ENCODE measurements around the gene STAT5A.
"Not testable (repeated sequence)": the region's sequence is repeated elsewhere in the genome, so short reads cannot be mapped to it uniquely, and the experiment has no call there.

STAT5A gene

DNA sequence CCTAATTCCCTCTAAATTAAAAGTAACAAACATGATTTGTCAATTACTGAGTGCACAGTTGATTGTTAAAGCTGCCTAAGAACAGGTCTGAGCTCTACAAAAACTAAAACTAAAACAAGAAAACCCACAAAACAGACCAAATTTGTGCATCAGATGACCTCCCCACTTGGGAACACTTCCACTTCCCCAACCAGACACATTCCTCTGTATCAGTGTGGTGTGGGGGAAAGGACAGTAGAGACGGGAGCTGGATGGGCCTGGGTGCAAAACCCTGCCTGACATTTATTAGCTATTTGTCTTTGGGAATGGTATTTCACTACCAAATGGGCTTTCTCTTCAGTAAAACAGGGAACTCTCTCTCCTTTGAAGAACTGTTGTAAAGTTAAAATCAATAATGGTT is 70.1 kb downstream of the STAT5A start:
- no peak for TF ChIP-seq CTCF (IDR thresholded peaks at IDR 0.05; ENCODE audit: low read depth, low read length)
- in situ Hi-C loops (cut with HindIII; ENCODE audit: low sequenced_read_pairs): no loop called here
- no peak overlapping the region for H3K4me3 ChIP-seq (ENCODE audit: low read depth, low read length)
- DNase-seq (ENCODE audit: low read depth, low spot score): no peak

DNA sequence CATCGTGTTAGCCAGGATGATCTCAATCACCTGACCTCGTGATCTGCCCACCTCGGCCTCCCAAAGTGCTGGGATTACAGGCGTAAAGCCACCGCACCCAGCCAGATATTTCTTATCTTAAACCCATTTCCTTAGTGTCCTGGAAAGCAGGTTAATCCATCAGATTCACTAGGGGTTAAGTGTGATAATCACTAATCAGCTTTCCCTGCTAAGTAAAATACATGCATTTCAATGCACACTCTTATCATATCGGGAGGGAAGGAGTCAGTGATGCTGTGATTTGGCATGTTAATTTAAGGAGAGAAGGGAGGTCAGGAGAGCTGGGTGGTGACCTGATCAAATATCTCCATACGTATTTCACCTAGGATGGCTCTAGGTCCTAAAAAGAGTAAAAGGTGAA is 70.8 kb downstream of the STAT5A start:
- H3K4me3 ChIP-seq (ENCODE audit: low read depth, low read length): no peak overlapping the region
- no peak for TF ChIP-seq CTCF (IDR thresholded peaks at IDR 0.05; ENCODE audit: low read depth, low read length)
- no peak for DNase-seq (ENCODE audit: low read depth, low spot score)
- in situ Hi-C loops (cut with HindIII; ENCODE audit: low sequenced_read_pairs): no loop called here

DNA sequence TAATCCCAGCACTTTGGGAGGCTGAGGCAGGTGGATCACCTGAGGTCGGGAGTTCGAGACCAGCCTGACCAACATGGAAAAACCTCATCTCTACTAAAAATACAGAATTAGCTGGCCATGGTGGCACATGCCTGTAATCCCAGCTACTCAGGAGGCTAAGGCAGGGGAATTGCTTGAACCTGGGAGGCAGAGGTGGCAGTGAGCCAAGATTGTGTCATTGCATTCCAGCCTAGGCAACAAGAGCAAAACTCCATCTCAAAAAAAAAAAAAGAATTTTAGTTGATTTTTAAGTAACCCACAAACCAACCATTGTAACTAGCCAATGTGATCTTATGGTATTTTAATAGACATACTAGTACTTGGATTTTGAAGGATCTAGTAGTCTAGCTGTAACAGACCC is 72.1 kb downstream of the STAT5A start:
- DNase-seq (ENCODE audit: low read depth, low spot score): peak; percentile 29
- in situ Hi-C loops (cut with HindIII; ENCODE audit: low sequenced_read_pairs): not testable (repeated sequence)

More for the DNA sequence above, 72.1 kb downstream of the STAT5A start:
- H3K4me3 ChIP-seq (ENCODE audit: low read depth, low read length): not testable (repeated sequence)

Data from astrocyte of the spinal cord (primary cell).